ENCODE results near the gene DLG2.

DLG2 gene

DNA sequence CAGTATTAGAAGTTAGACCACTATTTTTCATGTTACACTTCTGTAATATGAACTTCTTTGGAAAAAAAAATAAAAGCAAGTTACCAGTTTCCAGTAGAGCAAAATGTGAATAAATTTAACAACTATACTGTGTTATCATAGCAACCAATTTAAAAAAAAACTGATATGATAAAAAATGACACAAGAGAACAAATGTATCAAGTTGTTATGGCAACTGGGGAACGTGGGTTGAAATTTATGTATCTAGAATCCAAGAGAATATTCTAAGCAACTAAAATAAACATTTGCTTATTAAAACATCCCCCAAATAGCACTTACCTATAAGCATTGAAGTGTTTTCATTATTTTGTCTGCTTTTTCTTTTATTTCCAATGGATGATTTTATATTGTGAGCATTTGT is 442.4 kb downstream of the DLG2 start:
- Mint-ChIP-seq H3K27ac (ENCODE audit: low read depth) (no peak overlapping the region), H3K36me3 (ENCODE audit: insufficient read depth) (no peaks in the 10 kb centered on the region), H3K4me3 (no peak overlapping the region), H3K27me3 (no peaks in the 10 kb centered on the region), H3K4me1 (no peaks in the 10 kb centered on the region), H3K9me3 (peaks cover 19% of the 10 kb centered on the region)
- ATAC-seq (replicated peaks; ENCODE audit: extremely low read depth, poor library complexity, severe bottlenecking) (no peak), DNase-seq (ENCODE audit: low spot score in 2 of 2) (no peak)

- no peaks in the 10 kb centered on the region for H3K27me3 Mint-ChIP-seq
- no peaks in the 10 kb centered on the region for H3K4me1 Mint-ChIP-seq
- no peak overlapping the region for H3K4me3 Mint-ChIP-seq
- ATAC-seq (replicated peaks; ENCODE audit: extremely low read depth, poor library complexity, severe bottlenecking) (no peak), DNase-seq (ENCODE audit: low spot score in 2 of 2) (no peak)
- H3K36me3 Mint-ChIP-seq (ENCODE audit: insufficient read depth): no peaks in the 10 kb centered on the region
- peaks cover 16% of the 10 kb centered on the region for H3K9me3 Mint-ChIP-seq
- no peak overlapping the region for H3K27ac Mint-ChIP-seq (ENCODE audit: low read depth)
Measured at GRCh38 chr11:85182441-85183387, 444.4 kb downstream of the DLG2 start.

DNA sequence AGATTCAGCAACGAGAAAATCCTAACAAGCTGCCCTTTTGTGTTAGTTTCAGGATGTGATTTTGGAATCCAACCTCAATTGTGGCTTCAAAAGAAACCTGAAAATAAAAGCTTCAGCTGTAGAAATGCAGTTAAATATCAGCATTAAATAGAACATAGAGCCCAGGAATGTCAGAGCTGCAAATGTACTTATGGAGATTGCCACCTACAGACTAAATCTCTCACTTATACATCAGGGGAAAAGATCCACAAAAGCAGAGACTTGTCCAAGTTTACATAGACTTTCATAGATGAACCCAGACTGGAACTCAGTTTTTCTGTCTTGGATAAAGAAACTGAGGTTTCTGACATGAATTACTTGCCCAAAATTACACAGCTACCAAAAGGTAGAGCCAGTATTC is 446.6 kb downstream of the DLG2 start:
- DNase-seq (ENCODE audit: low spot score in 2 of 2): no peak

DNA sequence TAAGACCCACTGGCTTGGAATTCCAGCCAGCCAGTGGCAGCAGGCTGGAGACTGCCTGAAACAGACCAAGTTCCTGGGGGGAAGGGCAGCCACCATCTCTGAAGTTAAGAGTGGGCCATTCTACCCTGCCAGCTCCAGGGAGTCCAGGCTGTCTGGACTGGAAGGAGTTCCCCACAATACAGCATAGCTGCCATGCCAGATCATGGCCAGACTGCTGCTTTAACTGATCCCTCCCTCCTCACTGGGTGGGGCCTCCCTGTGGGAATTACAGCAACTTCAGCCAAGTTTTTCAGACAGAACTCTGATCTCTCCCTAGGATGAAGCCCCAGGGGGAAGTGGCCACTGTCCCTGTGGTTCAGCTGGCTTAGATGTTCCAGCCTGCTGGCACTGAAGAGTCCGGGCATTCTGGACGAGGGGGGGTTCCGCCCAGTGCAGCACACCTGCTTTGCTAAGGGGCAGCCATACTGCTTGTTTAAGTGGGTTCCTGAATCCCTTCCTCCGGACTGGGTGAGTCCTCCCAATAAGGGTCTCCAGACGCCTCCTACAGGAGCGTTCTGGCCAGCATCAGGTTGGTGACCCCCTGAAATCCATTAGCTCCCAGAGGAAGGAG is 455.4 kb downstream of the DLG2 start:
- no peak for ATAC-seq (replicated peaks; ENCODE audit: extremely low read depth, poor library complexity, severe bottlenecking)
- no peaks in the 10 kb centered on the region for H3K4me1 Mint-ChIP-seq

More for the DNA sequence above, 446.6 kb downstream of the DLG2 start:
- no peak for ATAC-seq (replicated peaks; ENCODE audit: extremely low read depth, poor library complexity, severe bottlenecking)
- peaks cover 20% of the 10 kb centered on the region for H3K9me3 Mint-ChIP-seq
- H3K36me3 Mint-ChIP-seq (ENCODE audit: insufficient read depth): no peaks in the 10 kb centered on the region
- H3K4me3 Mint-ChIP-seq: no peak overlapping the region
- no peak overlapping the region for H3K27ac Mint-ChIP-seq (ENCODE audit: low read depth)
- no peaks in the 10 kb centered on the region for H3K4me1 Mint-ChIP-seq
- no peaks in the 10 kb centered on the region for H3K27me3 Mint-ChIP-seq

GRCh38 chr11:85170184-85170583 is 457.0 kb downstream of the DLG2 start:
- no peaks in the 10 kb centered on the region for H3K27me3 Mint-ChIP-seq
- H3K4me3 Mint-ChIP-seq: no peak overlapping the region
- no peaks in the 10 kb centered on the region for H3K4me1 Mint-ChIP-seq
- DNase-seq (ENCODE audit: low spot score in 2 of 2) (no peak), ATAC-seq (replicated peaks; ENCODE audit: extremely low read depth, poor library complexity, severe bottlenecking) (no peak)
- no peaks in the 10 kb centered on the region for H3K36me3 Mint-ChIP-seq (ENCODE audit: insufficient read depth)
- peaks cover 35% of the 10 kb centered on the region for H3K9me3 Mint-ChIP-seq
- H3K27ac Mint-ChIP-seq (ENCODE audit: low read depth): no peak overlapping the region

More for the DNA sequence above, 455.4 kb downstream of the DLG2 start:
- H3K4me3 Mint-ChIP-seq: no peak overlapping the region
- H3K9me3 Mint-ChIP-seq: peaks cover 37% of the 10 kb centered on the region
- no peaks in the 10 kb centered on the region for H3K36me3 Mint-ChIP-seq (ENCODE audit: insufficient read depth)
- no peaks in the 10 kb centered on the region for H3K27me3 Mint-ChIP-seq
- H3K27ac Mint-ChIP-seq (ENCODE audit: low read depth): no peak overlapping the region
- no peak for DNase-seq (ENCODE audit: low spot score in 2 of 2)

- H3K27me3 Mint-ChIP-seq: no peaks in the 10 kb centered on the region
Measured at GRCh38 chr11:85167471-85167870, 459.7 kb downstream of the DLG2 start.

GRCh38 chr11:85167038-85167437 is 460.1 kb downstream of the DLG2 start:
- no peak for ATAC-seq (replicated peaks; ENCODE audit: extremely low read depth, poor library complexity, severe bottlenecking)
- no peak overlapping the region for H3K4me3 Mint-ChIP-seq
- peaks cover 26% of the 10 kb centered on the region for H3K9me3 Mint-ChIP-seq
- no peaks in the 10 kb centered on the region for H3K36me3 Mint-ChIP-seq (ENCODE audit: insufficient read depth)
- no peaks in the 10 kb centered on the region for H3K27me3 Mint-ChIP-seq
- DNase-seq (ENCODE audit: low spot score in 2 of 2): no peak
- no peak overlapping the region for H3K27ac Mint-ChIP-seq (ENCODE audit: low read depth)
- H3K4me1 Mint-ChIP-seq: no peaks in the 10 kb centered on the region

More at GRCh38 chr11:85167471-85167870, 459.7 kb downstream of the DLG2 start:
- H3K36me3 Mint-ChIP-seq (ENCODE audit: insufficient read depth): no peaks in the 10 kb centered on the region
- no peaks in the 10 kb centered on the region for H3K4me1 Mint-ChIP-seq
- H3K27ac Mint-ChIP-seq (ENCODE audit: low read depth): no peak overlapping the region
- ATAC-seq (replicated peaks; ENCODE audit: extremely low read depth, poor library complexity, severe bottlenecking) (no peak), DNase-seq (ENCODE audit: low spot score in 2 of 2) (no peak)
- no peak overlapping the region for H3K4me3 Mint-ChIP-seq
- H3K9me3 Mint-ChIP-seq: peaks cover 27% of the 10 kb centered on the region

GRCh38 chr11:85165819-85166218 is 461.3 kb downstream of the DLG2 start:
- Mint-ChIP-seq H3K27me3 (no peaks in the 10 kb centered on the region), H3K4me3 (no peak overlapping the region), H3K36me3 (ENCODE audit: insufficient read depth) (no peaks in the 10 kb centered on the region), H3K27ac (ENCODE audit: low read depth) (no peak overlapping the region), H3K4me1 (no peaks in the 10 kb centered on the region), H3K9me3 (peaks cover 26% of the 10 kb centered on the region)
- ATAC-seq (replicated peaks; ENCODE audit: extremely low read depth, poor library complexity, severe bottlenecking): no peak
- DNase-seq (ENCODE audit: low spot score in 2 of 2): no peak

DNA sequence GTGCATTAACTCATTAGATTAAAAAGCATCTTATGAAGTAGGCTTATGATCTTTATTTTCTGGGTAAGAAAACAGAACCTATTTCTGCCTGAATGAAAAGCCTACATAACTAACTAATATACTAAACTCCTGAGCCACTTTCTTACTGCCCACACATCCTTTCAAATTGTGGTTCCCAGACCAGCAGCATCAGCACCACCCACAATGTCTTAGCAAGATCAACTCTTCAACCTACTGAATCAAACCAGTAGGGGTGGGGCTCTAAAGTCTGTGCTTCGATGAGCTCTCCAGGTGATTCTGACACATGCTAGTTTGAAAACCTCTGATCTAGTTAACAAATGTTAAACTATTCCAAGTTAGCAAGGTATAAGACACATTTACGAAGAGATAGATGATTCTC is 462.4 kb downstream of the DLG2 start:
- no peak for ATAC-seq (replicated peaks; ENCODE audit: extremely low read depth, poor library complexity, severe bottlenecking)
- H3K4me3 Mint-ChIP-seq: no peak overlapping the region
- no peak overlapping the region for H3K27ac Mint-ChIP-seq (ENCODE audit: low read depth)
- H3K4me1 Mint-ChIP-seq: no peaks in the 10 kb centered on the region
- DNase-seq (ENCODE audit: low spot score in 2 of 2): no peak
- H3K9me3 Mint-ChIP-seq: peaks cover 20% of the 10 kb centered on the region
- H3K27me3 Mint-ChIP-seq: no peaks in the 10 kb centered on the region
- no peaks in the 10 kb centered on the region for H3K36me3 Mint-ChIP-seq (ENCODE audit: insufficient read depth)

- H3K4me3 Mint-ChIP-seq: no peak overlapping the region
- ATAC-seq (replicated peaks; ENCODE audit: extremely low read depth, poor library complexity, severe bottlenecking) (no peak), DNase-seq (ENCODE audit: low spot score in 2 of 2) (no peak)
- no peaks in the 10 kb centered on the region for H3K27me3 Mint-ChIP-seq
- no peak overlapping the region for H3K27ac Mint-ChIP-seq (ENCODE audit: low read depth)
- H3K36me3 Mint-ChIP-seq (ENCODE audit: insufficient read depth): peaks cover 2% of the 10 kb centered on the region
- H3K9me3 Mint-ChIP-seq: peaks cover 19% of the 10 kb centered on the region
- no peaks in the 10 kb centered on the region for H3K4me1 Mint-ChIP-seq
Measured at GRCh38 chr11:85154294-85154693, 472.9 kb downstream of the DLG2 start.

GRCh38 chr11:85137597-85137996 is 489.5 kb downstream of the DLG2 start:
- H3K4me1 Mint-ChIP-seq: no peaks in the 10 kb centered on the region
- H3K9me3 Mint-ChIP-seq: peaks cover 39% of the 10 kb centered on the region
- no peaks in the 10 kb centered on the region for H3K27me3 Mint-ChIP-seq
- H3K36me3 Mint-ChIP-seq (ENCODE audit: insufficient read depth): no peaks in the 10 kb centered on the region
- no peak for ATAC-seq (replicated peaks; ENCODE audit: extremely low read depth, poor library complexity, severe bottlenecking)
- DNase-seq (ENCODE audit: low spot score in 2 of 2): no peak
- no peak overlapping the region for H3K4me3 Mint-ChIP-seq
- no peak overlapping the region for H3K27ac Mint-ChIP-seq (ENCODE audit: low read depth)

GRCh38 chr11:85133636-85134035 is 493.5 kb downstream of the DLG2 start:
- Mint-ChIP-seq H3K36me3 (ENCODE audit: insufficient read depth) (no peaks in the 10 kb centered on the region), H3K27ac (ENCODE audit: low read depth) (no peak overlapping the region), H3K9me3 (peaks cover 22% of the 10 kb centered on the region), H3K27me3 (no peaks in the 10 kb centered on the region), H3K4me3 (no peak overlapping the region), H3K4me1 (no peaks in the 10 kb centered on the region)
- ATAC-seq (replicated peaks; ENCODE audit: extremely low read depth, poor library complexity, severe bottlenecking): no peak
- no peak for DNase-seq (ENCODE audit: low spot score in 2 of 2)
